Activated naive CD4-positive, alpha-beta T cell treated with anti-CD3 and anti-CD28 coated beads, Interleukin-2, amount 10 ng/mL, durations not matched to agents 7 days and 5 days (primary cell): ENCODE measurements around the gene EIF2B4.

Experiments used
- CTCF ChIA-PET: fragments of 350-600 bp; sonication (Branson Sonifier 250); formaldehyde crosslinking; loops from one replicate; lab custom pipeline; 2021; ENCODE audit warnings: antibody characterized with exemption; lab: Charles Lee
- DNase-seq: peaks from one replicate; pipeline ENCODE4 v3.0.0-alpha.2; 2020
- H3K27ac Mint-ChIP-seq: one replicate; pipeline ENCODE4 v1.8.0; 2021; ENCODE audit warnings: mild to moderate bottlenecking, moderate library complexity, mixed read lengths
- H3K27me3 Mint-ChIP-seq: one replicate; pipeline ENCODE4 v1.8.0; 2021; ENCODE audit warnings: mild to moderate bottlenecking, mixed read lengths
- H3K36me3 Mint-ChIP-seq: one replicate; pipeline ENCODE4 v1.8.0; 2021; ENCODE audit warnings: mixed read lengths
- H3K4me1 Mint-ChIP-seq: one replicate; pipeline ENCODE4 v1.8.0; 2021; ENCODE audit warnings: mixed read lengths
- H3K4me3 Mint-ChIP-seq: one replicate; pipeline ENCODE4 v1.8.0; 2021; ENCODE audit warnings: mild to moderate bottlenecking, moderate library complexity, mixed read lengths
- H3K9me3 Mint-ChIP-seq: one replicate; pipeline ENCODE4 v1.8.0; 2021; ENCODE audit warnings: mixed read lengths

EIF2B4 gene

DNA sequence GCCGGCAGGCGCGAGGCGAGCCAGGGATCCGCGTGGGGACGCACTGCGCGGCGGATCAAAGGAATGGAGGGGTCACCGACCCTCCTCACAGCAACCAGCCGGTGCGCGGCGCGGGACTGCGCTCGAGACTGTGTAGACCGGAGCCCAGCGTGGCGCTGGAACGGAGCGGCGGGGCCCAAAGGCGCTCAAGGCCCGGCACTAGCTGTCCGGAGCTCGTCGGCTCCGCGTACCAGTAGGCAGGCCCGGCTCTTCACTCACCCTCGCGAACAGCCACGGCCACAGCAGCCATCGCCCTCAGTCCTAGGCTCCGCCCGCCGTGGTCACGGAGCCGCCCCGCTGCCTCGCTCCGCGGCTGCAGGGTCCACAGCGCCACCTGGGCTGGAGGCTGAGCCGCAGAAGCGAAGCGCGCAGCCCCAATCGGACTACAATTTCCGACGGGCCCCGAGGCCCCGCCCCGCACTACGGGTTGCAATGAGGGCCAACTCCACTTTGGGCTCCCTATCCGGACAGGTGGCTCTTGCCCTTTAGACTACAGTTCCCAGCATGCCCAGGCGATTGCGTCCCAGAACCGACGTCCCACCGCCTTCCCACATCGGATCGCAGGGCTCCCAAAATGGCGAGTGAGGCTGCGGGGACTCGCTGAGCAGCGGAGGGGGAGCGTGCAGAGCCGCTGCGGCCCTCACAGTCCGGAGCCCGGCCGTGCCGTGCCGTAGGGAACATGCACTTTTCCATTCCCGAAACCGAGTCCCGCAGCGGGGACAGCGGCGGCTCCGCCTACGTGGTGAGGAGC is at the start of gene EIF2B4, which contains the start of gene SNX17:
Gene EIF2B4 (minus strand): TSS at position 313 of the 790 bp plus-strand sequence. CDS start 24 bp downstream, at position 289.
Gene SNX17 (plus strand): TSS at position 591 of the 790 bp plus-strand sequence. CDS start 128 bp downstream, at position 719.
- no peaks in the 10 kb centered on the region for H3K27me3 Mint-ChIP-seq
- CTCF ChIA-PET: interaction anchor here (1.0 to 2.8 kb wide), 8 partner anchors 10 to 91 kb away, joined by 3 to 14 read pairs (median 4); partner anchors contain the start of gene ZNF513

DNA sequence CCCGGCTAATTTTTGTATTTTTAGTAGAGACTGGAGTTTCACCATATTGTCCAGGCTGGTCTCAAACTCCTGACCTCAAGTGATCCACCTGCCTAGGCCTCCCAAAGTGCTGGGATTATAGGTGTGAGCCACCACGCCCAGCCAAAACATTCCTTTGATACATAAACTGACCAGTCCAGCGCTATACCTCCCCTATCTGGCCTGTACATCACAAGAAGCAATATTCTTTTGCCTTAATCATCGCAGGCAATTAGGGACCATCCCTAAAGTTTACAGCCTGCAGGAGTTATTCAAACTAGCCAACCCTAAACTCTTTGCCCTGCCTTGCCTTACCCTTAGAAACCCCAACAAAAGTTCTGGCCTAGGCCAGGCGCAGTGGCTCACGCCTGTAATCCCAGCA is 46.0 kb upstream of the EIF2B4 start:
- CTCF ChIA-PET: no interaction called here
- Mint-ChIP-seq H3K36me3 (no peaks in the 10 kb centered on the region), H3K27ac (no peak overlapping the region), H3K4me1 (peaks cover 5% of the 10 kb centered on the region), H3K9me3 (no peaks in the 10 kb centered on the region), H3K27me3 (peaks cover 23% of the 10 kb centered on the region), H3K4me3 (no peak overlapping the region)
- DNase-seq: no peak

More for the DNA sequence above, at the start of gene EIF2B4, which contains the start of gene SNX17:
- peak within 1 kb of the TSS; percentile 93 for H3K27ac Mint-ChIP-seq
- peak; percentile 100 for DNase-seq
- H3K9me3 Mint-ChIP-seq: no peaks in the 10 kb centered on the region
- peaks cover 62% of the 10 kb centered on the region for H3K36me3 Mint-ChIP-seq
- peak within 1 kb of the TSS; percentile 98 for H3K4me3 Mint-ChIP-seq
- H3K4me1 Mint-ChIP-seq: peaks cover 52% of the 10 kb centered on the region

DNA sequence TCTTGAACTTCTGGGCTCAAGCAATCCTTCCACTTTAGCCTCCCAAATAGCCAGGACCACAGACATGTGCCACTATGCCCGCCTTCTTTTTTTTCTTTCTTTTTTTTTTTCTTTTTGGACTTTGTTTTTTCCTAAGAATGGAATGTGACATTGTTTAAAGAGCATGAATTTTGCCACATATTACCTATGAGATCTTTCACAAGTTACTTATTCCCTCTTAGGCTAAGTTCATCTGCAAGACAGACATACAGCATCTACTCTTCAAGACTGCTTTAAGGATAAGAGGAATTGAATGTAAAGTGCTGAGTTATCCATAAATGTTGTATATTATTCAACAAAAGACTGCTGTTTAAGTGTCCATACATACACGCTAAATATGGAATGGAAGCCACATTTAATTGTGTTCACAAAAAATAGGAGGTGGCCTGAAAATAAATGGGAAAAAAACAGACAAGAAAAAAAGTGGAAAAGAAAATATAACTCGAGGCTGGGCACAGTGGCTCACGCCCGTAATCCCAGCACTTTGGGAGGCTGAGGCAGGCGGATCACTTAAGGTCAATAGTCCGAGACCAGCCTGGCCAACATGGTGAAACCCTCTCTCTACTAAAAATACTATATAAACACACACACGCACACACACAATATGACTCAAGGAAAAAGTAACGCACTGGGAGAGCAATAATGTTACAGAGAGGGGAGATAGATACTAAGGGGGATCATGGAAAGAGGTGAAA is 42.4 kb upstream of the EIF2B4 start:
- H3K36me3 Mint-ChIP-seq: peaks cover 8% of the 10 kb centered on the region
- H3K27me3 Mint-ChIP-seq: peaks cover 19% of the 10 kb centered on the region
- CTCF ChIA-PET: no interaction called here
- peaks cover 4% of the 10 kb centered on the region for H3K9me3 Mint-ChIP-seq
- no peak for DNase-seq
- H3K4me3 Mint-ChIP-seq: no peak overlapping the region
- H3K27ac Mint-ChIP-seq: no peak overlapping the region
- peaks cover 23% of the 10 kb centered on the region for H3K4me1 Mint-ChIP-seq

- Mint-ChIP-seq H3K27me3 (peaks cover 9% of the 10 kb centered on the region), H3K27ac (peak within 1 kb of the TSS; percentile 88), H3K36me3 (peaks cover 18% of the 10 kb centered on the region), H3K9me3 (peaks cover 4% of the 10 kb centered on the region), H3K4me3 (peak within 1 kb of the TSS; percentile 81), H3K4me1 (peaks cover 43% of the 10 kb centered on the region)
- CTCF ChIA-PET: interaction anchor here (0.7 to 2.2 kb wide), 7 partner anchors 21 to 274 kb away, joined by 3 to 12 read pairs (median 3); partner anchors contain the start of gene ZNF513
- DNase-seq: peak; percentile 98
These were observed 39.4 kb upstream of the EIF2B4 start, which contains the start of gene PPM1G for GRCh38 chr2:27409321-27410073. Gene PPM1G, minus strand, starts transcription at chr2:27409591. Its CDS starts 169 bp downstream, at chr2:27409422.

GRCh38 chr2:27408601-27409320 is 38.6 kb upstream of the EIF2B4 start:
- peak overlapping the region; percentile 81 for H3K4me3 Mint-ChIP-seq
- CTCF ChIA-PET: interaction anchor here (1.1 to 2.2 kb wide), 6 partner anchors 22 to 274 kb away, joined by 3 to 12 read pairs (median 4); no protein-coding TSS in a partner anchor
- peaks cover 45% of the 10 kb centered on the region for H3K4me1 Mint-ChIP-seq
- H3K27ac Mint-ChIP-seq: peak overlapping the region; percentile 87
- peak; percentile 33 for DNase-seq
- H3K9me3 Mint-ChIP-seq: peaks cover 4% of the 10 kb centered on the region
- H3K27me3 Mint-ChIP-seq: peaks cover 9% of the 10 kb centered on the region
- H3K36me3 Mint-ChIP-seq: peaks cover 20% of the 10 kb centered on the region

- CTCF ChIA-PET: interaction anchor here (1.0 to 1.8 kb wide), 5 partner anchors 13 to 36 kb away, joined by 3 to 4 read pairs (median 4); no protein-coding TSS in a partner anchor
These were observed 37.8 kb upstream of the EIF2B4 start for GRCh38 chr2:27407798-27408491.

DNA sequence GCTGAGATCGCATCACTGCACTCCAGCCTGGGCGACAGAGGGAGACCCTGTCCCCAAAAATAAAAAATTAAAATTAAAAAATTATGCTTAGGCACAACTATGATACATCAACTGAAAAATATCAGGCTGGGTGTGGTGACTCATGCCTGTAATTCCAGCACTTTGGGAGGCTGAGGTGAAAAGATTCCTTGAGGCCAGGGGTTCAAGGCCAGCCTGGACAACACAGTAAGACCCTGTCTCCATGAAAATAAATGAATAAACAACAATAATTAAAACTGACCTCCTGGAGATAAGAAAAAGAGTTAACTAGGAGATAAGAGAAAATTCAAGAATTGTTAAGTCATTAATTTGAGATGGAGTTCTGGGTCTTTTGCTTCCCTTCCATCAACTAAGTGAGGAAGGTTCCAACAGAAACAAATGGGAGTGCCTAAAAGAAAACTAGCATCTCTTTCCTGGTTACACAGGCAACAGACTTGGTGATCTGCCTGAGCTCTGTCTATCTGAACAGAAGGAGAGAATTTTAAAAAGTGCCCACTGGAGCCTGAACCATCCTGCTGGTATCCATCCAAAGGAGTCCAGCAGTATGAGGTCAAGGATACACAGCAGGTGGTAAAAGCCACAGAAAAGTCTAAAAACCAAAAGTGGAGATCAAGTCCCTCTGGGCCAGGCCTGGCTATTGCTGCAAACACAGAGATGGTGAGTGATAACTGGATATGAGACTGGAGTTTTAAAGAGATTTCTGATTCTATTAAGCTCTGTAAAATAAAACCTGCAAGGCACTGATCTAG is 30.4 kb upstream of the EIF2B4 start:
- H3K9me3 Mint-ChIP-seq: no peaks in the 10 kb centered on the region
- H3K36me3 Mint-ChIP-seq: peaks cover 28% of the 10 kb centered on the region
- peaks cover 34% of the 10 kb centered on the region for H3K4me1 Mint-ChIP-seq
- no peak overlapping the region for H3K4me3 Mint-ChIP-seq
- peak overlapping the region; percentile 5 for H3K27ac Mint-ChIP-seq
- no peak for DNase-seq
- CTCF ChIA-PET: no interaction called here
- H3K27me3 Mint-ChIP-seq: no peaks in the 10 kb centered on the region

More at GRCh38 chr2:27407798-27408491, 37.8 kb upstream of the EIF2B4 start:
- Mint-ChIP-seq H3K27me3 (peaks cover 9% of the 10 kb centered on the region), H3K27ac (peak overlapping the region; percentile 87), H3K9me3 (peaks cover 4% of the 10 kb centered on the region), H3K36me3 (peaks cover 24% of the 10 kb centered on the region), H3K4me3 (peak overlapping the region; percentile 81), H3K4me1 (peaks cover 50% of the 10 kb centered on the region)
- DNase-seq: no peak

- H3K27me3 Mint-ChIP-seq: no peaks in the 10 kb centered on the region
- H3K4me1 Mint-ChIP-seq: peaks cover 32% of the 10 kb centered on the region
- H3K36me3 Mint-ChIP-seq: peaks cover 30% of the 10 kb centered on the region
- H3K27ac Mint-ChIP-seq: no peak overlapping the region
- no peak for DNase-seq
- CTCF ChIA-PET: interaction anchor here (0.6 kb wide), 1 partner anchor 30 kb away, joined by 3 read pairs; the partner anchor contains the start of gene NRBP1
- H3K9me3 Mint-ChIP-seq: no peaks in the 10 kb centered on the region
- no peak overlapping the region for H3K4me3 Mint-ChIP-seq
These were observed 28.8 kb upstream of the EIF2B4 start for GRCh38 chr2:27398962-27399361.

DNA sequence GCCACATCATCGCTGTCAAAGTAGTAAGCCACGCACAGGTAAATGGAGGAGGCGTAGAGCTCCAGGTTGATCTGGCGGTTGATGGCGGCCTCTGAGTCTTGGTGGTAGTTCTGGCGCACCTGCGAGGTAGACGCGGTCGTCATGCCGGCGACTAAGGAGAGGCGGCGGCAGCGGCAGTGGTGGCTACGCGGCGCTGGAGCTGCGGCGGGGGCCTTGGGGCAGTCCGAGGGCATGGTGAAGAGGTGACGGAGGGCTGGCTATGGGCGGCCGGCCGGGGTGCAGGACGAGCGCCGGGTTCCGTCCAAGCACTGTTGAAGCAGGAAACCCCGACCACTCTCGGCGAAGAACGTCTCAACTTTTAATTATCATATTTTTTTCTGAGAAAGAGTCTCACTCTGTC is 23.1 kb upstream of the EIF2B4 start:
- Mint-ChIP-seq H3K27ac (no peak overlapping the region), H3K27me3 (no peaks in the 10 kb centered on the region), H3K9me3 (no peaks in the 10 kb centered on the region), H3K4me1 (peaks cover 27% of the 10 kb centered on the region), H3K4me3 (no peak overlapping the region), H3K36me3 (peaks cover 26% of the 10 kb centered on the region)
- CTCF ChIA-PET: no interaction called here
- DNase-seq: no peak

DNA sequence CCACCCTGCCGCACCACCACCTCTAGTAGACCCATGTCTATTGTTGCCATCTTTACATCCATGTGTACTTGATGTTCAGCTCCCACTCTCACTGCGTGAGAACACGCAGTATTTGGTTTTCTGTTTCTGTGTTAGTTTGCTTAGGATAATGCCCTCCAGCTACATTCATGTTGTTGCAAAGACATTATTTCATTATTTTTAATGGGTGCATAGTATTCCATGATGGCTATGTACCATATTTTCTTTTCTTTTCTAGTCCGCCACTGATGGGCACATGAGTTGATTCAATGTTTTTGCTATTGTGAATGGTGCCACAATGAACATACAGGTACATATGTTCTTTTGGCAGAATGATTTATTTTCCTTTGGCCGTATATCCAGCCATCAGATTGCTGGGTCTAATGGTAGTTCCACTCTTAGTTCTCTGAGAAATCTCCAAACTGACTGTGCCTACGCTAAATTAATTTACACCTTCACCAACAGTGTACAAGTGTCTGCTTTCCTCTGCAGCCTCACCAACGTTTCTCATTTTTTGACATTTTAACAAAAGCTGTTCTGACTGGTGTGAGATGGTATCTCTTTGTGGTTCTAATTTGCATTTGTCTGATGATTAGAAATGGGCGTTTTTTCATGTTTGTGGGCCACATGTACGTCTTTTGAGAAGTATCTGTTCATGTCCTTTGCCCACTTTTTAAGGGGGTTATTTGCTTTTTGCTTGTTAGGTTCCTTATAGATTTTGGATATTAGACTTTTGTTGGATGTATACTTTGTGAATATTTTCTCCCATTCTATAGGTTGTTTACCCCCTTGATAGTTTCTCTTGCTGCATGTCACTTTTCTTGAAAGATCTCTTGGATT is 20.9 kb upstream of the EIF2B4 start:
- Mint-ChIP-seq H3K27me3 (no peaks in the 10 kb centered on the region), H3K36me3 (peaks cover 27% of the 10 kb centered on the region), H3K9me3 (no peaks in the 10 kb centered on the region), H3K4me1 (peaks cover 24% of the 10 kb centered on the region), H3K27ac (peak overlapping the region; percentile 92), H3K4me3 (peak overlapping the region; percentile 43)
- DNase-seq: no peak
- CTCF ChIA-PET: no interaction called here

GRCh38 chr2:27381577-27382181 is 11.5 kb upstream of the EIF2B4 start:
- H3K36me3 Mint-ChIP-seq: peaks cover 51% of the 10 kb centered on the region
- no peaks in the 10 kb centered on the region for H3K27me3 Mint-ChIP-seq
- H3K4me3 Mint-ChIP-seq: peak overlapping the region; percentile 86
- peaks cover 33% of the 10 kb centered on the region for H3K4me1 Mint-ChIP-seq
- CTCF ChIA-PET: interaction anchor here (1.4 kb wide), 1 partner anchor 48 kb away, joined by 4 read pairs; no protein-coding TSS in a partner anchor
- DNase-seq: no peak
- H3K27ac Mint-ChIP-seq: peak overlapping the region; percentile 93
- no peaks in the 10 kb centered on the region for H3K9me3 Mint-ChIP-seq
